ENCODE data around the gene GID8.

DNA sequence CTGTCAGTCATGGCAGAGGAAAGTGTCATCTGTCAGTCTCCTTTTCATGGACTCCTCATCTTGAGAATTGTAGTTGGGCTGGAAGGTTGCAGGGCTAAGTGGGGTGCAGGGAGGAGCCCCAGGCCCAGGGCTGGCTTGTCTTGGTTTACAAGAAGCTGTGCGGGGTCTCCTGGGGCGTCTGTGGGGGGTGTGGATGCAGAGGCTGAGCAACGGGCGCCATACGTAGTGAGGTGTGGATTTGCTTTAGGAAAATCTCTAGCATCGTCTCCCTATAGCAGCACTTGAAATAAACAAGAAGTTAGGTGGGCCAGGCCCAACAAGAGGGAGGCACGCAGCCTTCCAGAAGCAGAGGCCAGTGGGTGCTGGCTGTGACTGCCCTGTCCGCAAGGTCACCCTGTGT lies 12.8 kb downstream of the GID8 start:
- TF ChIP-seq, protein P1, sequence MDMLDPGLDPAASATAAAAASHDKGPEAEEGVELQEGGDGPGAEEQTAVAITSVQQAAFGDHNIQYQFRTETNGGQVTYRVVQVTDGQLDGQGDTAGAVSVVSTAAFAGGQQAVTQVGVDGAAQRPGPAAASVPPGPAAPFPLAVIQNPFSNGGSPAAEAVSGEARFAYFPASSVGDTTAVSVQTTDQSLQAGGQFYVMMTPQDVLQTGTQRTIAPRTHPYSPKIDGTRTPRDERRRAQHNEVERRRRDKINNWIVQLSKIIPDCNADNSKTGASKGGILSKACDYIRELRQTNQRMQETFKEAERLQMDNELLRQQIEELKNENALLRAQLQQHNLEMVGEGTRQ (CRISPR knock-in tag; IDR thresholded peaks at IDR 0.05), result no peak
- TF ChIP-seq ELF1 (tag; IDR thresholded peaks at IDR 0.05) (no peak), HMG20A (CRISPR knock-in tag; conservative IDR thresholded peaks at IDR 0.05) (no peak), CTCF (IDR thresholded peaks at IDR 0.05 in 2 of 3, conservative IDR thresholded peaks at IDR 0.05 in 1 of 3; ENCODE audit: insufficient read depth in 2 of 3, low read depth in 1 of 3, low read length in 3 of 3) (no peak), EGR1 (conservative IDR thresholded peaks at IDR 0.05) (no peak), POLR2AphosphoS5 (IDR thresholded peaks at IDR 0.05; ENCODE audit: control insufficient read depth, insufficient read depth, low read depth, low read length) (no peak), RFX1 (IDR thresholded peaks at IDR 0.05) (no peak), KLF13 (tag; IDR thresholded peaks at IDR 0.05; ENCODE audit: borderline replicate concordance, low read depth) (no peak), POLR2A (conservative IDR thresholded peaks at IDR 0.05) (no peak)
- TF ChIP-seq, protein P2, sequence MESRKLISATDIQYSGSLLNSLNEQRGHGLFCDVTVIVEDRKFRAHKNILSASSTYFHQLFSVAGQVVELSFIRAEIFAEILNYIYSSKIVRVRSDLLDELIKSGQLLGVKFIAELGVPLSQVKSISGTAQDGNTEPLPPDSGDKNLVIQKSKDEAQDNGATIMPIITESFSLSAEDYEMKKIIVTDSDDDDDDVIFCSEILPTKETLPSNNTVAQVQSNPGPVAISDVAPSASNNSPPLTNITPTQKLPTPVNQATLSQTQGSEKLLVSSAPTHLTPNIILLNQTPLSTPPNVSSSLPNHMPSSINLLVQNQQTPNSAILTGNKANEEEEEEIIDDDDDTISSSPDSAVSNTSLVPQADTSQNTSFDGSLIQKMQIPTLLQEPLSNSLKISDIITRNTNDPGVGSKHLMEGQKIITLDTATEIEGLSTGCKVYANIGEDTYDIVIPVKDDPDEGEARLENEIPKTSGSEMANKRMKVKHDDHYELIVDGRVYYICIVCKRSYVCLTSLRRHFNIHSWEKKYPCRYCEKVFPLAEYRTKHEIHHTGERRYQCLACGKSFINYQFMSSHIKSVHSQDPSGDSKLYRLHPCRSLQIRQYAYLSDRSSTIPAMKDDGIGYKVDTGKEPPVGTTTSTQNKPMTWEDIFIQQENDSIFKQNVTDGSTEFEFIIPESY (CRISPR knock-in tag; IDR thresholded peaks at IDR 0.05), result no peak
